Measurements from ENCODE around the gene CEP170.
"Not testable (repeated sequence)": the region's sequence is repeated elsewhere in the genome, so short reads cannot be mapped to it uniquely, and the experiment has no call there.

DNA sequence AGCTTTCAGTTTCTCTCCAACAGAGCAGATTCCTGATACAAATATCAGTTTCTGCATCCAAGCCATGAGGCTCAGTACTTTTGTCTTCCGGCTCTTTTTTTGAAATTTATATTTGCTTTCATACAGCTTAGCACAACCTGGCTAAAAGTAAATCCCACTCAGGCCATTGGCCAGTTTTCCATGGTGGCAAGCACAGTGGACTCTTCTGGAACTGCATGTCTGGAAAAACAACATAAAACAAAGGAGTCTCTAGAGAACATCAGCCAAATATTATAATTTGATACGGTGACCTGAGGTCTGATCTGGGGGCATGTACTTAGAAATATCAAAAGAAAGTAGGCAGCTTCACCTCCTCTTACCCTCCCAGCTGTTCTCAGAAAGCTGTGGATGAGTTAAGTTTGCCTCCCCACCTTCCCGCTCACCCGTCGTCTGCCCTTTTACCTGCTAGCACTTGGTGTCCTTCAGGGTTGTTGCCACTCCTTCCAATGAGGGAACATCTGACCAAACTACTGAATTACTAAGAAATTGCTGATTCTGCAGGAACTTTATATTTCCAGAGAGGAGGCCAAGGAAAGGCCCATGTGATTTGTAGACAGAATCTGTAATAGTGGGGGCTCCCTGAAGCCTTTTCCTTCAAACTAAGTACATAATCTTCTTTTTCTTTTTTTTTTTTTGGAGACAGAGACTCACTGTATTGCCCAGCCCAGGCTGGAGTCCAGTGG is 136.3 kb downstream of the CEP170 start:
- TF ChIP-seq, protein P1, sequence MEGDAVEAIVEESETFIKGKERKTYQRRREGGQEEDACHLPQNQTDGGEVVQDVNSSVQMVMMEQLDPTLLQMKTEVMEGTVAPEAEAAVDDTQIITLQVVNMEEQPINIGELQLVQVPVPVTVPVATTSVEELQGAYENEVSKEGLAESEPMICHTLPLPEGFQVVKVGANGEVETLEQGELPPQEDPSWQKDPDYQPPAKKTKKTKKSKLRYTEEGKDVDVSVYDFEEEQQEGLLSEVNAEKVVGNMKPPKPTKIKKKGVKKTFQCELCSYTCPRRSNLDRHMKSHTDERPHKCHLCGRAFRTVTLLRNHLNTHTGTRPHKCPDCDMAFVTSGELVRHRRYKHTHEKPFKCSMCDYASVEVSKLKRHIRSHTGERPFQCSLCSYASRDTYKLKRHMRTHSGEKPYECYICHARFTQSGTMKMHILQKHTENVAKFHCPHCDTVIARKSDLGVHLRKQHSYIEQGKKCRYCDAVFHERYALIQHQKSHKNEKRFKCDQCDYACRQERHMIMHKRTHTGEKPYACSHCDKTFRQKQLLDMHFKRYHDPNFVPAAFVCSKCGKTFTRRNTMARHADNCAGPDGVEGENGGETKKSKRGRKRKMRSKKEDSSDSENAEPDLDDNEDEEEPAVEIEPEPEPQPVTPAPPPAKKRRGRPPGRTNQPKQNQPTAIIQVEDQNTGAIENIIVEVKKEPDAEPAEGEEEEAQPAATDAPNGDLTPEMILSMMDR (IDR thresholded peaks at IDR 0.05 in 2 of 3, conservative IDR thresholded peaks at IDR 0.05 in 1 of 3; ENCODE audit: borderline replicate concordance in 1 of 3, insufficient read depth in 1 of 3, low read depth in 2 of 3, low read length in 2 of 3): not testable (repeated sequence)
- not testable (repeated sequence) for TF ChIP-seq JUND (IDR thresholded peaks at IDR 0.05); SP1 (IDR thresholded peaks at IDR 0.05; ENCODE audit: low read depth); POLR2AphosphoS5 (IDR thresholded peaks at IDR 0.05; ENCODE audit: low read depth, low read length); POLR2A (IDR thresholded peaks at IDR 0.05; ENCODE audit: borderline replicate concordance, extremely low read depth, insufficient read depth, insufficient read length); RAD21 (IDR thresholded peaks at IDR 0.05; ENCODE audit: low read depth); EZH2phosphoT487 (IDR thresholded peaks at IDR 0.05; ENCODE audit: borderline replicate concordance); YY1 (IDR thresholded peaks at IDR 0.05; ENCODE audit: extremely low read depth, insufficient replicate concordance, low read depth, low read length); EGR1 (IDR thresholded peaks at IDR 0.05; ENCODE audit: low read depth); SRF (IDR thresholded peaks at IDR 0.05; ENCODE audit: low read depth); TCF7L2 (IDR thresholded peaks at IDR 0.05; ENCODE audit: borderline replicate concordance, extremely low read depth, insufficient read depth, insufficient read length); SIN3A (IDR thresholded peaks at IDR 0.05; ENCODE audit: low read depth); EZH2 (IDR thresholded peaks at IDR 0.05)
